SW 1271 (cell line): ENCODE results near the gene DIO3.
"Not testable (repeated sequence)": the region's sequence is repeated elsewhere in the genome, so short reads cannot be mapped to it uniquely, and the experiment has no call there.

ENCODE experiments used
- DNase-seq, 2 experiments: peaks; one replicate each; lab custom pipeline; 2025; lab: John Stamatoyannopoulos, UW

Gene DIO3

DNA sequence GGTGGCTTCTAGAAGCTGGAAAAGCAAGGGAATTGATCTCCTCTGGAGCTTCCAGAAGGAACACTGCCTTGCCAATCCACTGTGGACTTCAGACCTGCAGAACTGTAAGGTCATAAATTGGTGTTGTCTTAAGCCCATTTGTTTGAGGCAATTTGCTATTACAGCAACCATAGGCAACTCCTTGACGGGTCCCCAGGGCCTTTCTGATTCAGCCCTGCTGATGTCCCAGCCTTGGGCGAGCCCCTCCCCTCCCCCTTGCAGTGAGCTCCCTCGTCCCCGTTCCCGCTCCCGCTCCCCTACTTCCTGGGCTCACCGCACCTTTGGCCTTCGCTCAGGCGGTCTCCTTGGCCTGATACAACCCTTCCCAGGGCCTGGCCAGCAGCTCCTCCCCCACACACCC lies 18.9 kb upstream of the DIO3 start:
- no peak for DNase-seq

DNA sequence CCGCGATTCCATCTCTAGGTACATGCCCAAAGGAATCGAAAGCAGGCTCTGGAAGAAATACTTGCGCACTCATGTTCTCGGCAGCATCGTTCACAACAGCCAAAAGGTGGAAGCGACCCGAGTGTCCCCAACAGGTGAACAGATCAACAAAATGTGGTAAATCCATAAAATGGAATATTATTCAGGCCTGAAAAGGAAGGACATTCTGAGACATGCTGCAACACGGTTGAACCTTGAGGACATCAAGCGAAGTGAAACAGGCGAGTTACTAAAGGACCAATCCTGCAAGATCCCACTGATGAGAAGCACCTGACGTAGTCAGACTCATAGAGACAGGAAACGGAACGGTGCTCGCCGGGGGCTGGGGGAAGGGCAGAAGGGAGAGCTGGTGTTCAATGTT lies 17.5 kb upstream of the DIO3 start:
- no peak for DNase-seq

DNA sequence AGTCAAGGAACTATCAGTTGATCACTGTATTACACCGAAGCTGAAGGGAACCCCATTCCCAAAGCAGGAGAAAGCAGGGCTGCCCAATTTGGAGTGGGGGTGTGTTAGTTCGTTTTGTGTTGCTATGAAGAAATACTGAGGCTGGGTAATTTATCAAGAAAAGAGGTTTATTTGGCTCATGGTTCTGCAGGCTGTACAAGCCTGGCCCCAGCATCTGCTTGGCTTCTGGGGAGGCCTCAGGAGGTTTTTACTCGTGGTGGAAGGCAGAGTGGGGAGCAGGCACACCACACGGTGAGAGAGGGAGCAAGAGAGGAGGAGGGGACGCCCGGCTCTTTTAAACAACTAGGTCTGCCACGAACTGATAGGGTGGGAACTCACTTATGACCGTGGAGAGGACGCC lies 16.7 kb upstream of the DIO3 start:
- no peak for DNase-seq

DNA sequence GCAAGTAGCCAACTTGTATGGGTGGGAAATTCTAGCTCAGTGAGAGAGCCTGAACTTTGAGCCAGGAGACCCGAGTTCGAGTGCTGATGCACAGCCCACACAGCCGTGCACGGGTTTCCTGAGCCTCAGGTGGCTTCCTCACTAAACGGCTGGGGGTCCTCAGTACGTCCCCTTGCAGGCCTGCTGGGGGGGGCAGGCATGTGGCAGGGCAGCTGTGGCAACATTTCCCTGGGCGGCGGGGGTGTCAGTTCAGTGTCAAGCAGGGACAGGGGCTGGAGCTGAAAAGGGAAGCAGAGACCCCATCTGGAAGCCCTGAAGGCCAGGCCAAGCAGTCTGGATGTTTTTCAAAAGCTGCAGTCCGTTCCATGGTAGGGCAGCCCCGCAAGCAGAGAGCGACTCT lies 14.6 kb upstream of the DIO3 start:
- DNase-seq: no peak

DNA sequence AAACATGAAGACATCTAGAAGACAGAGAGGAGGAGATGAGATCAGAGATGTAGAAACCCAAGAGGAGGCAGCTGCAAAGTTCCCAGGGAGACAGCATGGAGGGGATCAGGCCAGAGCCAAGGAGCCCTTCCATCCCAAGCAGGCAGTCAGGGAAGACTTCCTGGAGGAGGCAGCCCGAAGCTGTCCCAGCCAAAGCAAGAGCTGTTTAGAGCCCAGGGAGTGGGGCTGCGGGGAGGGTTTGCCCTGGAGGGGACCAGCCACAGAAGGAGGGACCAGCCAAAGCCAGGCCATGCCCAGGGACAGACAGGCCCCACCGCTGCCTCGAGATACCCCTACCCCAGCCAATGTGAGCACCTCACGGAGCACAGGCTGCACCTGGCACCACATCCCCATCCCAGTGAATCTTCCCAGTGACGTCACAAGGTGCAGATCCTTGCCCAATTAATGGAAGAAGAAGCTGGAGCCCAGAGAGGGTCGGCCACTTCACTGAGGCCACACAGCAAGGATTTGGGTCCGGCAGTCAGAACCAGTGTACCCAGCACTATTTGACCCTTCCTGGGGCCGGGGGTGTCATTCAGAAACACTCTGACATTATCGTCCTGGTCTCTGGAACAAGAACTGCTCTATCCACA lies 14.1 kb upstream of the DIO3 start:
- DNase-seq: no peak

DNA sequence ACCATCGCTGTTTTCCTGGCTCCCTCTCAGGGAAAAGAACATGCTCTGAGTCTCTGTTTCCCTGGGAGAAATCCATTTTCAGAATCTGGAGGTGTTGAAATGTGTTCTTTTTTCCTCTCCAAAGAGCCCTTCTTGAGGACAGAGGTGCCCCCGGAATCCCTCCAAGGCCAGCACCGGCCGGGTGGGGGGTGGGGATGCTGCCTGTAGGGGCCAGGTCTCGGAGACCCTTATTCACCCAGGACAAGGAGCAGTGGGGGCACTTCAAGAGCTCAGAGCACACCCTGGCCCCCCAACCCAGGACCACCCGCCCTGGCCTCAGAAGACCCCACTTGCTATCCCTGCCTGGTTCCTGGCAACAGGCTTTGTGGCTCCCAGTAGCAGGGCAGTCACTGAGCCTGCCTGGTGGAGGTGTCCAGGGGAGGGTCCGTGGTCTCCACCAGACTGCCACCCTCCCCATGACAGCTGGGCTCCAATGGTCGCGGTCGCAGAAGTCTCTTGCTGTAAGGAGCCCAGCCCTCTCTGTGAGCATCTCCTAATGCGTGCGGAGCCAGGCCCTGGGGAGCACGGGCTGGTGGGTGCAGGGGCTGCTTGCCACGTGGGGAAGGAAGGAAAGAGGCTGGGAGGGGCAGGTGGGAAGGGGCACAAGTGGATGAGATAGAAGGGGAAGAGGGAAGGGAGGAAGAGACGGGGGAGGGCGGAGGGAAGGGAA lies 13.2 kb upstream of the DIO3 start:
- no peak for DNase-seq

DNA sequence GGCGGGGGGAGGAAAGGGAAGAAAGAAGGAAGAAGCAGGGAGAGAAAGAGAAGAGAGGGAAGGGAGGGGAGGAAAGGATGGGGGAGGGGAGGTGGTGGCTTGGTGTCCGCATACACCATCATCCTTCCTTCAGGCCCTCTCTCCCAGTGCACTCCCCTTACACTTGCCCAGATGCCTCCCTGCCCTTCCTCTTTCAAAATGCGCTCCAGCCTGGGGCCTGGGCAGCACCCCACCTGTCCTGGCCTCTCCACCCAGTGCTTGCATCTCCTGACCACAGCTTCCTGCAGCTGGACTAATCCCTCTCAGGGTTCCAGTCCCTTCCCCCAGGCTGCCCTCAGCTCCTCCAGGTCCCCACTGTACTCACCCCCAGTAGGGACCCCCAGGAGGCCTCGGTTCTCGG lies 12.6 kb upstream of the DIO3 start:
- no peak for DNase-seq

DNA sequence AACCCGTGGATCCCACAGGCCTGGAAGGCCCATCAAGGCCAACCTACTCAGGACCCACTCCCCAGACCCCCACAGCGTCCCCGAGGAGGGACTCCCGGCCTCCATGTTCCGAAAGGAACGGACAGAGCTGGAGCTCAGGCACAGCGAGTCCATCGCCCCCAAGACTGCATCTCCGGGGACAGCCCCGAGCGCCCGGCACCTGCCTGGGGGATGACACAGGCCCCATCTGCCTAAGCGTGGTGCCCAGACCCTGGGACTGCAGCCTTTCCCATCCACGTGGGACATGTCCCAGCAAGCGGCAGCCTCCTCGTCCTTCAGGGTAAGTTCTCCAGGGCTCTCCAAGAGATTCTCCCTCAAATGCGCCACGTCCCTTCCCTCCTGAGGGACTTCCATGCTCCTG lies 12.1 kb upstream of the DIO3 start:
- no peak for DNase-seq

DNA sequence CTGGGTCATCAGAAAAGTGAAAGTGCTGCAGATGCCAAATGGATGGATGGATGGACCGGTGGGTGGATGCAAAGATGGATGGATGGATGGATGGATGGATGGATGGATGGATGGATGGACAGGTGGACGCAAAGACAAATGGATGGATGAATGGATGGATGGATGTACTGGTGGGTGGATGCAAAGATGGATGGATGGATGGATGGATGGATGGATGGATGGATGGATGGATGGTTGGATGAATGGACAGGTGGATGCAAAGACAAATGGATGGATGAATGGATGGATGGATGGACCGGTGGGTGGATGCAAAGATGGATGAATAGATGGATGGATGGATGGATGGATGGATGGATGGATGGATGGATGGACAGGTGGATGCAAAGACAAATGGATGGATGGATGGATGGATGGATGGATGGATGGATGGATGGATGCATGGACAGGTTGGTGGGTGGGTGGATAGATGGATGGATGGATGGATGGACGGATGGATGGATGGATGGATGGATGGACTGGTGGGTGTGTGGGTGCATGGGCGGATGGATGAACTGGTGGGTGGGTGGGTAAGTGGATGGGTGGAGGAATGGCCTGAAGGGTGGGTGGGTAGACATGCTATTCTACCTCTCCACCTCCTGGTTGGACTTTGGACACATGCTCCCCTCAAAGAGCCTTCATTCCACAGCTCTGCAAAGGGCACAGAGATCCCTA lies 10.9 kb upstream of the DIO3 start:
- not testable (repeated sequence) for DNase-seq

DNA sequence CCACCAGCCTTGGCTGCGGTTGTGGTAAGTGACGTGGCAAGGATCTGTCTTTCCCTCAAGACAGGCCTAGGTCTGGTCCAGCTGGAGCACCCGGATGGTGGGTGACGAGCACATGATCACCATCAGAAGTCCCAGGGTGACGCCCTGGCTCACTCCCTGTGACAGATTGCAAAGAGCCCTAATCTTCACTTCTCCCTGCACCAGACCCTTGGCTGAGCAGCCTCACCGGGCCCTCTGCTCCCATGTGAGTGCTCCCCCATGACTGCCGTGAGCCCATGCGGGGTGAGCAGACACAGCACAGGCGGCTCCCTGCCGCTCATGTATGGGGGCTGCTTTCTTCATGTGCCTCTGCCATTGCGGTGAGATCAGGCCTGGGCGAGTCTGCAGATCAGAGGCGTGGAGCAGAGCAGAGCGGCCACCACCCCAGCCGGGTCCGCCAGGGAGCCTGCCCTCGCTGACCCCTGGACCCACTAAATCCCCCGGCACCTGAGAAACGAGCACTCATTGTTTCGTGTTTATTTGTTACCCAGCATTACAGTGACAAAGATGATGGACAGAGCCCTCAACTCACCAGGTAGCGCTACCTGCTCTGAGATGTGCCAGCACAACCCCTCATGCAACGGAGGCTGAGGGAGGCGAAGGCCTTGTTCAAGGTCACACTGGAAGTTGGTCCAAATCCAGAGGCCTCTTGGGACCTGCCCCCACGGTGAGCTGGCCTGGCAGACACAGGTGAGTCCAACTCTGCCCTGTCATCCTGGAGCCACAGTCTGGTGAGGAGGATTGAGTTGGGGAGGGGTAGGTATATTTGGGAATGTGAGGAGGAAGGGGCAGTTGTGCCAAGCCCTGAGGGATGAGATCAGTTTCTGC lies 9.3 kb upstream of the DIO3 start:
- no peak for DNase-seq

DNA sequence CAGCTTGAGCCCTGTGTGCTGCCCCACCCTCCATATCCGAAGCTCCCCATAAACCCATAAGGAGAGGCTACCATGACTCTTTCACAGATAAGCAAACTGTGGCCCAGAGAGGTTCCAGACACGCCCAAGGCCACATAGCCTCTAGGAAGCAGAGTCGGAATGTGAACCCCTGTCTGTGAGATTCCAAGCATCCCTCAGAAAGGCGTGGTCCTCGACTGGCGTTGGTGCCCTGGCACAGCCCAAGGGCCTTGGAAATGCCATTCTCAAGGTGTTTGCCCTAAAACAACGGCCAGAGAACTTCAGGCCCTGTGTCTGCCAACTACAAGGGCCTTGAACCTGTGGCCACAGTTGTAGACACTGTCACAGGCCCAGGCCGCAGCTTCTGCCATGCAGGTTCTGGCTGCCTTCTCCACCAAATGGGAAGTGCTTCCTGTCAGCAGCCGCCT lies 8.5 kb upstream of the DIO3 start:
- no peak for DNase-seq

DNA sequence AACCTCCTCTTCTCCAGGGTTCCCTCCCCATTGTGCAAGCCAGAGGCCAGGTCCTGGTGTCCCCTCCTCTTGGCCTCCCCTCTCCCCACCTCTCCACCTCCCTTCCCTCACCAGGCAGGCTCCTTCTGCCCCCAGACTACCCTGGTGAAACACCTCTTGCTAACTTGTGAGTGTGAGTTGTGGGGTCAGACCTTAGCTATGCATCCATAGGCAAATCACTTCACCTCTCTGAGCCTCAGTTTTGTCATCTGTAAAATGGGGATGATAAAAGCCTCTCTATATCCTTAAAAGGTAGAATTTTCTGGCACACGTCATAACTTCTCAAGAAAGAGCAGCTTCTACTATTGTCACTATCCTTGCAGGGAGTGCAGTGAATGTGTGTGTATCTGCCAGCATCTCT lies 7.9 kb upstream of the DIO3 start:
- no peak for DNase-seq

DNA sequence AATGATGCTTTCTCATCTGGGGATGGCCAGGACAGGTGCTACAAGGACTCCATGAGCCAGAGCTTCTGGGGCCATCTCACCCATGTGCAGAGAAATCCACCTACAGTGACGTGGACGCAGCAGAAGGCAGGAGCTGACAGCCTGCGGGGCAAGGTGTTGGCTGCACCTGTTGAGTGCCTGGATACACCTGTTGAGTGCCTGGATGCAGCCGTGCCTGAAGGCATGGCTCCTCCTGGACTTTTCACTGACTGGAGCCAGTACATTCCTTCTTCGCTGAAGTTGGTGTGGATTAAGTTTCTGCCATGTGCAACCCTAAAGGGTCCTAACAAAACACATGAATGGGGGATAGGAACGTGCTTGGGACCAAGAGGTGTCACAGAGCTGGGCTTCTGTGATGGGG lies 7.4 kb upstream of the DIO3 start:
- DNase-seq: no peak

DNA sequence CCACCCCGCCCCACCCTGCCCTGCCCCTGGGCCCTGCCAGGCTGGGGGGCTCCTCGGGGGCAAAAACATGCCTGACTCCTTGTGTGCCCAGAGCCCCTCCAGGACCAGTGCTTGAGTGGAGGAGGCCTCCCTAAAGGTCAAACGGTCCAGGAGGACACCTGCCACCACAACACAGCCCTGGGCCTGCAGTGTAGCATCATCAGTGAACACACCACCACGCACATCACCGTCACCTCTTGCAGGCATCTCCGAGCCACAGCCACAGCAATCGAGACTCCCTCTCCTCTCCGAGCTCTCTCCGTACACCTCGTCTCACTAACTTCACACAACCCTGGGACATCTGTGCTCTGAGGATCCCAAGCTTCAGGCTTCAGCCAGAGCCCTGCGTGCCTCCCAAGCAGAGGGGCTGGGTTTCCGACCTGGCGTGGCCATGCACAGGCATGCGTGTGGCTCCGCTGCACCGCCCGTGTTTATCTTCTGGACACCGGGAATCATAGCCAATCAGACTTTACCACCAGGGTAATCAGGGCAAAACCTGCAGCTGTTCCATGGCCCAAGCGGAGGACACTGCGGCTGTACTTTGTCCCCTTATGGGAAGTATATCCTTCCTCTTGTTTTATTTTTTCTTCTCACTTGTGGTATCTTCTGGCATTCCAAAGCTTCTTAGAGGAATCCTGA lies 6.2 kb upstream of the DIO3 start:
- DNase-seq: no peak

DNA sequence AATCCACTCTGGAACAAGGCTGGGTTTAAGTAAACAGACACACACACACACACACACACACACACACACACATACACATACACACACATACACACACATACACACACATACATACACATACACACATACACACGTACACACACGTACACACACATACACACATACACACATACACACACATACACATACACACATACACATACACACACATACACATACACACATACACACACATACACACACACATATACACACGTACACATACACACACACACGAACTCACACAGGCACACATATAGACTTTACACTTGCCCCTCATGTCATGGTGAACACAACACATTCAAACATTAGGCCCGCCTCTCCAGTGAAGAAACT lies 5.6 kb upstream of the DIO3 start:
- not testable (repeated sequence) for DNase-seq

DNA sequence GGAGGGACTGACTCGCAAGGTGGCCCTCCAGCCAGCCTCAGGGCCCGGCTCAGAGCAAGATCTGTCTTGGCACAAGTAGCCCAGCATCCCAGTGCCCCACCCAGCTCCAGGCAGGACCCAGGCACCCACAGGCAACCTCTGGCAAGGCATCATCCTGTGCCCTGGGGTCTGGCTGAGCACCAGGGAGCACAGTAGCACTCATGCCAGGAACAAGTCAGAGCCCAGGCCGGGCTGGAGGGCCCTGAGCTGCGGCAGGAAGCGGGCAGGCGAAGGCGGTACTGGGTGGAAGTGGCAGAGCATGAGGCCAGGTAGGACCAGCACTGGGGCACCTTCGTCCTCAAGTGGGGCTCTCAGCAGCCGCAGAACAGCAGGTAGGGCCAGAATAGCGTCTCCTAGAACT lies 5.2 kb upstream of the DIO3 start:
- DNase-seq: no peak

DNA sequence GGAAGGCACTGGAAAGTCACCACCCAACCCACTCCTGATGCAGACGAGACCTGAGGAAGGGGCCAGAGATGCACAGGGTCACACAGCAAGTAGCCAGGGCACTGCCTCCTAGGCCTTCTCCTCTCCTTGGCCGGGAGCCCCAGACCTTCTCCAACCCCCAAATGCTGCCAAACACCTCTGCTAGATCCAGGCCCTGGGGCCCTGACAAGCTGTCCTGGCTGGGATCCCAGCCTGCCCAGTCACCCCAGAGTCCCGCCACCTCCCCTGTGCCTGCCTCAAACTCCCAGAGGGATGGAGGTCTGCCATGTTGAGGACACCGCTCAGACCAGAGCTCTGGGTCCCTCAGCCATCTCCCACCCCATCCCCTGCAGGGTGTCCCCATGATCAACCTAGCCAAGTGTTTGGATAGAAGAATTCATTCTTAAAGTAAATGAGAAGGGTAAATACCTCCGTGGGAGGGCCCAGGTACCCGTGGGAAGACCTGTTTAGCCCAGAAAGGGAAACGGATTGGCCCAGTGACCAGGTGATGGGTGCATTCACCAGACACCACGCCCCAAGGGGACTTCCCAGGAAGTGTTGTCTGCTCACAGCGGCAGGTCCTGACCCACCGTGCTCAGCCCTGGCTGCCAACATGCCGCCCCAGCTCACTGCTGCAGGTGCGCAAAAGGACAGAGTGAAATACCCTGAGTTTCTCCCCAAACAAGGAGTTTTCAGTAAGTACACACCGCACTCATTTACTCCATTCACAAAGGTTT lies 4.6 kb upstream of the DIO3 start:
- DNase-seq: no peak

DNA sequence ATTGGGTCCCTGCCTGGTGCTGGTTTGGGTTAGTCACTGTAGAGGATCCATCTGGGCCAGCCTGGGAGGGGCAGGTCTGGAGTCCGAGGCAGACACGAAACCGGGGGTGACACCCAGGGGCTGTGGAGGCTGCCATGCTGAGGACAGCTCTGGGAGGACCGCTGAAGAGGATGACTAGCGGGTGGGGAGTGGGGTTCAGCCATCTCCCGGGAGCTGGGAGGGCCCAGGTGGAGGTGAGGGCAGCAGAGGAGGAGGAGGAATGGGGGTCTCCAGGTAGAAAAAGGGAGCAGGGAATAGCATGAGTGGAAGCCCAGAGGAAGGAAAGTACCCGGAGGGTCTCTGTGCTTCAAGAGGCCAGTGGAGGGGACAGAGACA lies 4.0 kb upstream of the DIO3 start:
- no peak for DNase-seq

DNA sequence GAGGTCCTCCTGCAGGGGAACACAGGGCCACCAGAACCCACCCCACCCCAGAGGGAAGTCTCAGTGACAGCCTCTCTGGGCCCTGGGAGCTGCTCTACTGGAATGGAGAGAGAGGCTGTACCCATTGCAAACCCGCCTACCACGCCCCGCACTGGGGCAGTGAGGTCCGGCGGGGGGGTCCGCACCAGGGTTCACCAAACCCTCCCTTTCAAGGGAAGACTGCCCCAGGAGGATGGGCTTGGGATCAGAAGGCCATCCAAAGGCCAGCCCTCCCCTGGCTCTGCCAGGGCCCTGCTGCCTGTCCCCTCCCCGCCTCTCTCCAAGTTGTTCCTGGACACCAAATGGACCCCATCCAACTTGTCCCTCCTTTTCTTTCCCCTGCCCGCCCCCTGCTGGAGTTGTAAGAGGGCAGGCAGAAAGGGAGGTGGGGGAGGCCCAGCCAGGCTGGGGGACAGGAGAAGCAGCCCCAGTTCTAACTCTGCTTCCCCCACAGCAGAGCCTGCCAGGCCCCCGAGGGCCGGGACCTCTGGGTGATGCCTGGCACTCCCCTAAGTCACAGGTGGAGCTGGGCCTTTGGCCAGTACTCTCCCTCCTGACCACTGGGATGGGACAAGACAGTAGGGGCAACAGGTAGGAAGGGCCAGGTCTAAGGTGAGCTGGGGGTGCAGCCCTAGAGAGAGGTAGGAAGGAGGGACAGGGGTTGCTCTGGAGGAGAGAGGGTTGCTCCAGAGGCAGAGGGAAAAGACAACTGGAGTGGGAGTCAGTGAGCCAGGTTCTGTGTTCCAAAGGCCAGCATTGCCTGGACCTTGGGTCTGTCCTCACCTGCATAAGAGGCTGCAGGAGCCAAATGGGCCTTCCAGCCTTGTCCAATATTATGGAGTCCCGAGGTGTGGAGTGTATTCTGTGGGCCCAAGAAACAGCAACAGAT lies 3.2 kb upstream of the DIO3 start:
- DNase-seq: no peak

DNA sequence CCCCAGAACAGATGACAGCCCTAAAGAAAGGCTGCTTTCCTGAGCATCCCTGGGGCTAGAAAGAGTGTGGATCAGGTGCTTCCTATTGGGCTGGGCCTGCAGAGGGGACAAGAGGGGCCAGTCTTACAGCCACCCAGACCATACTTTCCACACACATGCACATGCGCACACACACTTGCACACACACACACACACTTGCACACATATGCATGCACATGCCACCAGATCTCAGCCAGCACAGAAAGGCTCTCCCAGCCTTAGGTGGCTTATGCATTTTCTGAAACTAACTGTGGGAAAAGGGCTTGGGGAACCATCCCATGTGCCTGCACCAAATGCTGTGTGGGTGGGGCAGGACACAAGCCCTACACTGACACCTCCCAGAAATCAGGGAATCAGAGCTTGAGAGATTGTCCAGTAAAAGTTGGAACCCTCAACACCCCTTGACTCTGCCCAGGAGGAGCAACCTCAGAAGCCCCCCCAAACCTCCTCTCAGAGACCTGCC lies 2.5 kb upstream of the DIO3 start:
- no peak for DNase-seq
